Activated CD4-positive, alpha-beta T cell treated with anti-CD3 and anti-CD28 coated beads, Interleukin-2, amount 50 U/mL, for 1 hour (primary cell): ENCODE data around the gene CRYM.
"Not testable (repeated sequence)": the region's sequence is repeated elsewhere in the genome, so short reads cannot be mapped to it uniquely, and the experiment has no call there.

Source experiments
- DNase-seq: peaks from one replicate; pipeline ENCODE4 v3.0.0-alpha.2; 2020

Gene CRYM

DNA sequence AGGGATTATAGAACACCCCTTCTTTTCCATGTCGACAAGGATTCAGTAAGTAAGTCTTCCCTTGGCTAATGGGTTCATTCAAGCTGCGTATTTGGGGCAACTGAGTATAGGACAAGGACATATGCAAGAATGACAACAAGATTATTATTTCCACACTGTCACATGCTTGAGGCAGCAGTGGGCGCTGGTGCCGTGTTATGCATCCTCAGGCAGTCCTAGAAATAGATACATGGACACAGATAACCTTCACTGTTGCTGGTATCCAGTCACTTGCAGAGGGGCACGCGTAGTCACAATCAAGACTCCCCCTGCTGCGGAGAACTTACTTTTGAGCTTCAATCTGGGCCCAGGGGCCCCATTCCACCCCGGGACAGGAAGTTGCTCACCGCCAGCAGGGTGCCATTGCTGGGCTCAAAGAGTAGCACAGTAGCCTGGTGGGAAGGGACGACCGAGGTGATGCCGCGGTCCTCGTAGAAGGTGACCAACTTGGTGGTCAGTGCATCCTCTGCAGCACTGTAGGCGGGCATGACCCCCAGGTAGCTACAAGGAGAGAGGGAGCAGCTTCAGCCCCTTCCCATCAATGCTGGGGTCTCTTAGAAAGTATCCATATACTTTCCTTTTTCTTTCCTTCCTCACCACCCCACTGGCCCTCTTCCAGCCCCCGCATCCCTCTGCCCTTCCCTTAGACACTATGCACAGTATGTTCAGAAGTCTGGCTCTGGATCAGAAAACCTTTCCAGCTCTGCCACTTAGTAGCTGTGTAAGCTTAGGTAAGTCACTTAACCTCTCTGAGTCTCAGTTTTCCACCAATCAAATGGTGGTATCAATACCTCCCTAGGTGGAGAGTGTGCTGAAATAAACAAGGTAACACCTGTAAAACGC lies 804 bp downstream of the CRYM start:
- DNase-seq, result no peak

DNA sequence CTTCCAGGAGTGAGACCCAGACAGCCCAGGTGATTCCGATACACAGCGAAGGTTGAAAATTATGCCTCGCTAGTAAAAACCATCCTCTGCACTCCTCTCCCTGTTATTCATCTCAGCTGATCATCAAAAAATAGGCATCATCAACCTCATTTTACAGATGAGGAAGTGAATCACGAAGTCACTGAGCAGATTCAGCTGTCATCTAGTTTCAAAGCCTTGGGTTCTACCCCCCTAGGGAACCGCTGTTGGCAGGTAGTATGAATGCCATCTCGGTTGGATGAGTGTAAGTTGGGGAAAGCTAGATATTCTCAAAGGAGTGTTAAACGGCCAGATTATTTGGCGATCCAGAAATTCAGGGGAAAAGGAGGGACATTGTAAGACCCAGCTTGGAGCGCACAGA lies 2.0 kb downstream of the CRYM start:
- no peak for DNase-seq

DNA sequence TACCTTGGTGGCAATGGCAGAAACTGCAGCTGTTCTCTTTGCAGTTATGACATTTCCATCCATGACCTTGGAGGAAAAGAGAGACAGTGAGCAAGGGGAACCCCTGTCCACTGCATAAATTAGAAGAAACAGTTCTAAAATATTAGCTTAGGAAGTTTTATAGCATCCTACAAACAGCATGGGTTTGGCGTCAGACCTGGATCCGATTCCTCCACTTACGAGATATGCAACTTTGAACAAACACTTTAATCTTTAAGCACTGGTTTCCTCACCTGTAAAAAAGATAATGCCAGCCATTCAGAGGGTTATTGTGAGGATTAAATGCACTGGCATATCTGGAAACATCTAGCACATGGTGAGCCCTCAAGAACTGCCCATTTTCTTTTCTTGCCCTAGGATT lies 2.6 kb downstream of the CRYM start:
- no peak for DNase-seq

DNA sequence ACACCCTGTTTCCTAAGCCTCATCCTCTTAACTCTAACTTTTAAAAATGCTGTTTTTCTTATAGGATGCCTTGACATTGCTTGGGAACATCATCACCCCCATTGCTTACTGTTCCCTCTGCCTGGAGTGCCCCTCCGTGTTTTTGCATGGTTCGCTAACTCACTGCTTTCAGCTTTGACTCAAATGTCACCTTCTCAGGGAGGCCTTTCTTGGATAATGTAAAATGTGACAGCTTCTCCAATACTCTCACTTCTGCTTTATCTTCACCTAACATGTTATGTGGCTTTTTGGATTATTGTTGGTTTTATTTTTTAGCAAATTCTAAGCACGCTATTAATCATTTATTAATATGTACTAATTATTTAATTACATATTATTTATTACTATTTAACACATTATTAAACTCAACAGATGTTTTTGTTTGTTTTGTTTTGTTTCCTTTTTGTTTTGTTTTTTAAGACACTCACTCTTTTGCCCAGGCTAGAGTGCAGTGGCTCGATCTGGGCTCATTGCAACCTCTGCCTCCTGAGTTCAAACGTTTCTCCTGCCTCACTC lies 3.8 kb downstream of the CRYM start:
- DNase-seq, result no peak

DNA sequence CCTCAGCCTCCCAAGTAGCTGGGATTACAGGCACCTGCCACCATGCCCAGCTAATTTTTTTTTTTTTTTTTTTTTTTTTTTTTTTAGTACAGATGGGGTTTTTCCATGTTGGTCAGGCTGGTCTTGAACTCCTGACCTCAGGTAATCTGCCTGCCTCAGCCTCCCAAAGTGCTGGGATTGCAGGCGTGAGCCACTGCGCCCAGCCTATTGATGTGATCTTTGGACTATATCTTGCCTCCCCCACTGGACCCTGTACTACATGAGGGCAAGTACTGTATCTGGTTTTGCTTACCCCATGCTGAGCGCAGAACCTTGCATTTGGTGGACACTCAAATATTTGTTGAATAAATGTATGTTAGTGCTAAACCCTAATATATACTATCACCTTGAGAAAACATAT lies 5.3 kb downstream of the CRYM start:
- not testable (repeated sequence) for DNase-seq

DNA sequence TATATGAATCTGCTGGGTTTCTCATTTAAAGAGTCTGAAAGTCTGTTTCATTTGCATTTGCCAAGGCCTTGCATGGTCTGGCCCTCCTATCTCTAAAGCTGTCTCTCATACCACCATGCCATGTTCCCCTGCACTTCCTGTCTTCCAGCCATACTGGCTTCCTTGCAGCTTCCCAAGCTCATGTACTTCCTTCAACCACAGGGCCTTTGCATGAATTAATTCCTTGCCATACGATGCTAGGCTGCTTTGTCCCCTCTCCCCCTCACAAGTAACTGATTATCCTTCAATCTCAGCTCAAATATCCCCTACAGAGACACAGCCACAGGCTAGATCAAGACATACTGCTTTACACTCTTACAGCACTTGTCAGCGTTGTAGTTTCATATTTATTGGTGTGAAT lies 5.8 kb downstream of the CRYM start:
- DNase-seq, result no peak

DNA sequence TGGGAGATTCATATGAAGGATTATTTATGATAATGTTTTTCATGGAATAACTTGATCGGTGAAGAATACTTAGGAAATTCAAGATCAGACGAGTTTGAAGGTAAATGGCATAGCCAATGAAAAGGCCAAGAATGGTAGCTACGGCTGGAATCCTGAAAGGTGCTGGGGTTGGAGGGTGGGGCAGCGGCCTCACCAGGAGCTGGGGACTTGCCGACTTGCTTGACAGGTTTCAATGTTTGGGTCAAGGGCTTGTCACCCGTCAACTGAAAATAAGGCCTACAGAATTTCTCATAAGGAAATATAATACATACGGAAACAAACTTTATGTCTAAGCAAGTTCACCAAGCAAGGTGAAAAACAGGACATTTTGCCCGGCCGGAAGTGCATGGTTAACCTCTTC lies 9.9 kb downstream of the CRYM start:
- DNase-seq, result no peak

DNA sequence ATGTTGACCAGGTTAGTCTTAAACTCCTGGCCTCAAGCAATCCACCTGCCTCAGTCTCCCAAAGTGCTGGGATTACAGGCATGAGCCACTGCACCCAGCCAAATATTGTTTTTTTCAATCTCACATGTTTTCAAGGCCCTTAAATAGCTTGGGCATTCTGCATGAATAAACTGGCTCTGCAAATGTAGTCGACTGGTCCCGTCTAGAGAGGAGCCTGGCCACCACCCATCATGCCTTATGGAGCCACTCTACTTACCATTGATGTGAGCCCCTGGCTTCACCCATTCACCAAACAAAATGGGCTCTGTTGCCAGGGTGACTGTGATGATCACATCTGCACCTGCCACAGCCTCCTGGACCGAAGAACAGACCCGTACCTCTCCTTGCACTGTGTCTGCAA lies 10.8 kb downstream of the CRYM start:
- DNase-seq, result no peak

DNA sequence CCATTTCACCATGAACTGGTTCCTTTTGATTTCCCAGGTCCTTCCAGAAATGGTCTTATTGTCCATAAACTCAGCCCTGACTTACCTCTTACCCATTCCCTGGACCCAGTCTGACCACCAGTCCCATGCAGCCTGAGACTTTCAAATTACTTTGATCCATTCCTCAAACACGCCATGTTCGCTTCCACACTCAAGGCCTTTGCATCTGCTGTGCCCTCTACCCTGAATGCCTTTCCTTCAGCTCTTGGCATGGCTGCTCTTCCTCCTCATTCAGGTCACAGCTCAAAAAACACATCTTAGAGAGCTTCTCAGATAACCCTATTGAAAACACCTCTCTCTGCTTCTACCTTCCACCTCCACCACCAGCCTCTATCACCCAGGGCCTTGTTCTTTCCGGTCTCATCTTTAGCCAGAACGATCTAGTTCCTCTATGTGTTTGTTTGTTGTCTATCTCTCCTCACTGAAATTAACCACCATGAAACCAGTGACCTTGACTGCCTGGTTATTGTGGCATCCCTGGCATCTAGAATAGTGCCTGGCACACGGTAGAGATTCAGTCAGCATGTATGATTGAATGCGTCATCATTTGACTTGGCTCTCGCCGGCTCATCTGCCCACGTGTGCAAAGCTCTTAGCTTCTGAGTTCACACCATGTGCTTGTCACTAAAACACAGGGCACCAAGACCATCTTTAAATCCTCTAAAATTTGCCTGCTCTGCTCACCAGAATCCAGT lies 12.8 kb downstream of the CRYM start:
- DNase-seq, result no peak

DNA sequence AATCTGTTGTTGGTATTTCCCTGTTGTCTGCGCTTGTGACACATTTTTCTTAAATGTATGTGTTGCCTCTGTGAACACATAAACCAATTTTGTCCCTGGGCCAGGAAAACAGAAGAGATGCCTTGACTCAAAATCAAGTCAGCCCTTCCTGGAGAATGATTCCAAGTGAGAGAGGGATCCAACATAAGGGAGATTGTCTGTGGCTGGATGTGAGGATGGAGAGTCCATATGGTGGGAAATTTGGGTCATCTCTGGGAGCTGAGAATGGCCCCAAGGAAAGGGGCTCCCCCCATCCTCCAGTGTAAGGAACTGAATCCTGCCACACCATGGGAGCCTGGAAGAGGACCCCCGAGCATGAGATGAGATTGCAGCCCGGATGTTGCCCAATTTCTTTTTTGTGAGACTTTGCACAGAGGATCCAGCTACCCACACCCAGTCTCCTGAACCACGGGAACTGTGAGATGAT lies 13.5 kb downstream of the CRYM start:
- DNase-seq, result no peak

DNA sequence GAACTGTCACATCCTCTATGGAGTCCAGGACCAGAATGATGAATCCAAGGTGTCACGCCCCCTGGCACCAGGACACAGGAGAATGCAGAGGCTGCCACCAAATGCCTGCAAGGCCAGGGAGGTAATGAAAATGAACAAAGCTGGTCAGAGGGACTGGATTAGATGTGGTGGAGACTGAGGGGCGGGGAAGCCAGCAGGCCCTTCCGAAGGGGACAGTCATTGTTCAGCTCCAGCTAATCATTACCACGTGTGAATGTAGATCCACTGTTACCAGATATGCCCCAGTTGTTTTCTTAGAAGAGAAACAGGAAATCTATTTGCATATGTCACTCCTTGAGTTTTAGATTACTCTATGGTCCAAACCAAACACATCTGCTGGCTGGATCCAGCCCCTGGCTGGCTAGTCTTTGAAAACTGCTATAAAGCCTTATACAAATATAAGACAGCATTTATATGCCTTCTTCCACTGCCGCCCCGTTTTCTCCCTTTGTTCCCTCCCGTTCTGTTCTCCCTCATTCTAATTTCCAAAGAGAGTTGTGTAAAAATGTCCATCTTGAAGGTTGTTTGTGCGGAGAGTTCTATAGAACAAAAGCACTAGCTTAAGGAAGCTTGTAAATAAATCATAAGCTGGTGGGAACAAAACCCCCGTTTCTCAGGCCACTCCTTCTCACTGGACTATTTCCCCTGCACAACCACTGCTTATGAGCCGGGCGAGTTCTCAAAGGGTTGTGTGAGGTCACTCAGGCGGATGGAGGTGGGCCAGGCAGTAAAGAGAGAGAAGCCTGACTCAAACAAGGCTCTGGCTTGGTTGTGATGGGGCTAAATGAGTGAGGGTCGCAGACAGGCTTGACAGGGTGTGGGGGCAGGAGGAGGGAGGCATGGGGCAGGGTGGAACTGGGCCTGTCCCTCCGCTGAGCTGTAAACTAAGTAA lies 14.2 kb downstream of the CRYM start:
- no peak for DNase-seq

DNA sequence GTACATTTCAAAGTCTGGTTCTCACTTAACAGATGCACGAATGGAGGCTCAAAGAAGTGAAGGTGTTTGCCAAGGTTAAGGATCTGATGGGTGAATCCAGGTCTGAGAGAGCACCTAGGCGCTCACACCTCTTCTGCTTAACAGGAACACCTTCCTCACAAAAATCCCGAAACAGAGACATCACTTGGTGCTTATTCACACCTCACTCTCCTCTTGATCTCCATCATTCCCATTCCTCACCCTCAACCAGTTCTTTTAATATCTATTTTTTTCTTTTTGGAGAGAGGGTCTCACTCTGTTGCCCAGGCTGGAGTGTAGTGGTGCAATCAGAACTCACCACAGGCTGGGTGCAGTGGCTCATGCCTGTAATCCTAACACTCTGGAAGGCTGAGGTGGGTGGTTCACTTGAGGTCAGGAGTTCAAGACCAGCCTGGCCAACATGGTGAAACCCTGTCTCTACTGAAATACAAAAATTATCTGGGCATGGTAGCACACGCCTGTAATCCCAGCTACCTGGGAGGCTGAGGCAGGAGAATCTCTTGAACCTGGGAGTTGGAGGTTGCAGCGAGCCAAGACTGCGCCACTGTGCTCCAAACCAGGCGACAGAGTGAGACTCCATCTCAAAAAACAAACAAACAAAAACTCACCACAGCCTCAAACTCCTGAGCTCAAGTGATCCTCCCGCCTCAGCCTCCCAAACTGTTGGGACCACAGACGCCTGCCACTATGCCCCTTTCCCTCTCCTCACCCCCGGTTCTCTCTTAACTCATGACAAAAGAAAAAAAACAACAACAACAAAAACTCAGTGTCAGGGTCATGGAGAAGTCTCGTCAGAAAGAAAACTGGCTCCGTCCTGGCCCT lies 15.1 kb downstream of the CRYM start:
- DNase-seq, result no peak

DNA sequence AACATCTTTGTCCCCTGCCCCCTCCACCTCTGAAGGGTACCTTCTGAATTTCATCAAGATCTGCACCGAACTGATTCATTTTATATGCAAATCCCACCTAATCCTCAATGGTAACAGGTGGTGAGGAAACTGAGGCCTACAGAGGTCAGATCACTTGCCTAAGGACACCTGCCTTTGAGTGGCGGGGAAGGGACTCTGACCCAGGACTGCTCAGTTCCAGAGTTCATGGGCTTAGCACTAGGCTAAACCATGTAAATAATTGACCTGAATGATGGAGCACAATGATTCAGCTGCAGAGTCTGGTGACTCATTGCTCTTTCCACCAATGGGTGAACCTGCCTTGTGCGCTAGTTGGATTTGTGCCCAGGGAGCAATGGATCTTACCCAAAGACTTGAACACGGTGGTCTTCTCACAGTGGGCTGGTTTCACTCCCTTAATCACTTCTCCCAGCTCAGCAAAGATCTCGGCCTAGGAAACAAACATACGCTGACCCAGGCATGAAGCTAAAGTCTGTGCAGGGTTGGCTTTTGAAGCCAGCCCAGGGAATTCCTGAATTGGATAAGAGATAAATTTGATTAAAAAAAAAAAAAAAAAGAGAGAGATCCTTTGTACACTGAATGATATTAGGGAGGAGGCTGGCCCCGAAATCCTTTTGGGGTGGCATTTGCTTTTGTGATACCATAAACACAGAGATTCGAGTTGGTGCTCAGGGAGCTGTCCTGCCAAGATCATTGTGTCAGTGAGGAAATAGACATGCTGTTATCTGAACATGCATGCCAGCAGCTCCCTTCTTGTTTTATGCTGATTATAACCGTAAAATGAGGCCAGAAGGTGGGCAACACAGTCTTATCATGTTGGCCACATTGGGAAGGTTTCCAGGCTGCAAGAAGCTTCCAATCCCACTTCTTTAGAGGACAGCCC lies 17.0 kb downstream of the CRYM start:
- no peak for DNase-seq

DNA sequence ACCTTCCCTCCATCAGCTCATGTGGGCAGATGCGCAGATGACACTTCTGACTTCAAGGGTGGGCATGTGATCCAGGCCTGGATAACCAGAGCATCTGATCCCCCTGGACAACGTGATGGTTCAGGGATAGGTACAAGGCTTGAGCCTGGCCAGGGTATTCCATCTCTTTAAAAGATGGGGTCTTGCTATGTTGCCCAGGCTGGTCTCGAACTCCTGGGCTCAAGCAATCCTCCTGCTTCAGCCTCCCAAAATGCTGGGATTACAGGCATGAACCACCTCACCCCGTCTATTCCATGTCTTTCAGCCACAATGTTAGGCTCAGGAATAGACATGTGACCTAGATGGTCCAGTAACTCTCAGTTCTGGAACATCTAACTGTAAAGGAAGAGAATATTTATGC lies 20.8 kb downstream of the CRYM start:
- DNase-seq, result no peak

DNA sequence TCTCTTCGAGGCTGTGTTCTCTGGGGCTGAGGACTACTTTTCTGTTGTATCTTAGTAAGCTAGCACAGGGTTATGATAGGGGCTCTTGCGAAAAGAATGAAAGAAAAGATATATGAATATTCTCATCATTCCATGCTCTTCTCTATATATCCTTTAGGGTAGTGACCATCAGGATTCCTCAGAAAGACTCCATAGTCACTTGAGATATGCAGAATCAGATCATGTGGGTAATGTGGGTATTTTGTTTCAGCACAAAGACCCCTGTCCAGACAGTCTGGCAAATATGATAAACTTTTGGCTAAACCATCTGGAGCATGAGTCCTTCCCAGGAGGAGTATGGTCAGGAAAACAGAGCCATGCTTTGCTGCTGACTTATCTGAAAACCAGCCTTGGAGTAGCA lies 21.5 kb downstream of the CRYM start:
- no peak for DNase-seq

DNA sequence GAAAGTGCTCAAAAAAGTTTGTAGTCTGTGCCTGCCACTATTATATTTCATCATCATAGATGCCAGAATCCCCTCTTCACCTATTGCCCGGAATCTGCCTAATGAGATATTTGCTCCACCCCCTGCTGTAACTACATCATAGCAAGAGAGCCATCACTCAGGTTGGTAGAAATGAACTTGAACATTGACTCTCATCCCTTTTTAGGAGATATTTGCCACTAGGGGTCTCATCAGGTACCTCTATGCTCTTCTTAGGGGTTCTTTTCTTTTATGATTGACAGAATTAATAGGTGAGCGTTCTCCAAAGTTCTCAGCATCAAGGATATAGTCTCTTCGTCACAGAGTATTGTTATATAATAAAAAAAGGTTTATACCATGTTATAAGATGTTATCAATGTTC lies 24.6 kb downstream of the CRYM start:
- DNase-seq, result no peak

DNA sequence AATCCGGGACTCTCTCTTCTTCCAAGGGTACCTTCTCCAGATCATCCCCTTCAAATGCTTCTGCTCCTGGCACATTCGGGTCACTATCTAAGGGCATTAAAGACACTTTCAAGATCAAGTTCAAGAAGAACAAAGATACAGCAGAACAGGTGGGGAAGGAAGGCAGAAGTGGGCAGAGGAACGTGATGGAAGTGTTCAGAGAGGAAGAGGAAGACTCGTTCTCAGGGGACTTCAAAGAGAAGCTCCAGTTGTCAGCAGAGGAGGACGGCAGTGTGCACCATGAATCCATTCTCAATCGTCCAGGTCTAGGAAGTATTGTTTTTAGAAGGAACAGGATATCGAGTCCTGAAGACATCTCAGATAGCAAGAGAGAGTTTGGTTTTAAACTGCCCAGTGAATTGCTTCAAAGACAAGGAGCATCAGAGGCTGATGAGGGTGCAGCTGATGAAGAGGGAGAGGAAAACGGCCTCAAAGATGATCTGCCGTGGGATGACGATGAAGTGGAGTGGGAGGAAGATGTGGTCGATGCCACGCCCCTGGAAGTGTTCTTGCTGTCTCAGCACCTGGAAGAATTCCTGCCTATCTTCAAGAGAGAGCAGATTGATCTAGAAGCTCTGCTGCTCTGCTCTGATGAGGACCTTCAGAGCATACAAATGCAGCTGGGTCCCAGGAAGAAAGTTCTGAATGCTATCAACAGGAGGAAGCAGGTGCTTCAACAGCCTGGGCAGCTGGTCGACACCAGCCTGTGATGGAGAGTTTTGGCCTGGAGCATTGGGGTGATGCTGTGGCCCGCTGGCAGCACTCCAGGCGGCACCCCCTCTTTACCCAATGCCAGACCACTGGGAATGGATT lies 27.8 kb downstream of the CRYM start:
- DNase-seq, result no peak

DNA sequence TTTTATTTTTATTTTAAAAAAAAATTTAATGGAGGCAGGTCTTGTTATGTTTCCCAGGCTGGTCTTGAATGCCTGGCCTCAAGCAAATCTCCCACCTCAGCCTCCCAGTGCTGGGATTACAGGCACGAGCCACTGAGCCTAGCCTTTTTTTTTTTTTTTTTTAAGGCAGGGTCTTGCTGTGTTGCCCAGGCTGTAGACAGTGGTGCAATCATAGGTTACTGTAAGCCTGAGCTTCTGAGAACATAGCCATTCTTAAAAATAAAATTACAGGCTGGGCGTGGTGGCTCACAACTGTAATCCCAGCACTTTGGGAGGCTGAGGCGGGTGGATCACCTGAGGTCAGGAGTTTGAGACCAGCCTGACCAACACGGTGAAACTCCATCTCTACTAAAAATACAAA lies 29.9 kb downstream of the CRYM start:
- not testable (repeated sequence) for DNase-seq

DNA sequence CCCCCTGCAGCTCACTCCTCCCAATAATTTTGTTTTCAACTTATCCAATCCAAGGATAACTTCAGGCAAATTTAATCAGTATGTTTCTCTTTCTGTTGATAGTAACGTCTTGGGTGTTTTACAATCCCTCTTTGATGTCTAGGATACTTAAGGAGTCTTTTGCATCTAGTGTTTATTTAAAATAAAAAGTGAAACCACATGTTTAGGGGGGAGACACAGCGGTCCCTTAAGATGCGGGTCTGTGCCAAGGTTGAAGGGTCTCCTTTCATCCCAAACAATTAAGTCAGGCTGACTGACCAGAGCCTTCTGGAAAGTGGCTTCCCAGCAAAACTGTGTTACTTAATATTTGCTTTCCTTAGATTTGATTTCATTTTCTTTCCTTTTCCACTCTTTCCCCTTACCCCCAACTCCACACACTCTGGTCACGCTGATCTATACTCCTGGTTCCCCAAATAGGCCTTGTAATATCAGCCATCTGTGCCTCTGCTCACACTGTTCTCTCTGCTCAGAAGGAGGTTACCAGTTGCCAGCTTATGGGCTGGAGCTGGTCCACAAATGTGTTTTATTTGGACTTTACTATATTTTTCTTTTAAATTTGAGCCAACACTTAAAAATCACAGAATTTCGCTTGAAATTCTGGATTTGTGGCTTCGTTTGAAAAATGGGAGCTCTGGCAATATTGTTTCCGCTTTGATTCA lies 33.4 kb downstream of the CRYM start:
- no peak for DNase-seq
